NCI-H748 (cell line): Measurements from ENCODE around the gene HSD17B14.
A peak's percentile ranks its signal among the peaks of the same experiment; 100 is the strongest.

Experiments
- DNase-seq: peaks from one replicate; lab custom pipeline; 2025; ENCODE audit not compliant: unreplicated experiment; lab: John Stamatoyannopoulos, UW

The HSD17B14 gene

DNA sequence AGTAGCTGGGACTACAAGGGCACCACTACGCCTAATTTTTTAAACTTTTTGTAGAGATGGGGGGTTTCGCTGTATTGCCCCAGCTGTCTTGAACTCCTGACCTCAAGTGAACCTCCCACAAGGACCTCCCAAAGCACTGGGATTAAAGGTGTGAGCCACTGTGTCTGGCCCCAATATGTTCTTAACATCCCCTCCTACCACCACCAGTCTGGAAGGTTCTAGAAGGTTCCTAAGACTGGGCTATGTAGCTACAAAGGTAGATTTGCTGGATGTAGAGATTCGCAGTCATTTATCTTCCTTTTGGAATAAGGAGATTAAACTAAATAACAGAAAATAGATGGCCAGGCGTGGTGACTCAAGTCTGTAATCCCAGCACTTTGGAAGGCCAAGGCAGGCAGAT lies 5.3 kb downstream of the HSD17B14 start:
- DNase-seq: no peak

DNA sequence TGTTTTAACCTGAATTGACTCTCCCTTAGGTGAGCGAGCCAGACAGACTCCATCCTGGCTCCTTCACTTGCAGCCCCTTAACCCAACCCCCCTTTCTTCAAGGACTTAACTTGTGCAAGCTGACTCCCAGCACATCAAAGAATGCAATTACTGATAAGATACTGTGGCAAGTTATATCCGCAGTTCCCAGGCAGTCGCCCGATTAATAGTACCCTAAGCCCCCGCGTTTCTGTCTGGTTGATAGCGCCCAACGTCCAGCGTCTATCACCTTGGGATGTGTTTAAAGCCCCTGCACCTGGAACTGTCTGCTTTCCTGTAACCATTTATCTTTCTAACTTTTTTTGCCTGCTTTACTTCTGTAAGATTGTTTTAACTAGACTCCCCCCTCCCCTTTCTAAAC lies 6.2 kb downstream of the HSD17B14 start:
- DNase-seq: no peak

DNA sequence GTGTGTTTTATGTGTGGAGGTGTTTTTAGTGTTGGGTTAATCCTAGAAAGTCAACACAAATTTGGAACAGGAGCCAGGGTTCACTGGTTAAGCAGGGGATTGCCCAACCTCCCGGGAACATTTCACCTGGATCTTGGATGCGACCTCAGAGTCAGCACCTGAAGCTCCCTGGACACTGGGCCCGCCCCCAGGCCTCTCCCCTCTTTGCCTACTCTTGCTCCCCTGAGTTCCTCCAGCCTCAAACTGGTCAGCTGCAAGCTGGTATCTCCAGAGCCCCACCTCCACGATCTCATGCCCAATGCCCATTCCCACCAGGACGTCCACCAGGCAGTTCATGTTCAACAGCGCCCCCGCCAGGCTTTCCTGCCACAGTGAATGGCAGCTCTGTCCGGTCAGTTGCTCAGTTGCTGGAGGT lies 9.7 kb downstream of the HSD17B14 start:
- peak; percentile 47 for DNase-seq

GRCh38 chr19:48822514-48822913 lies 13.8 kb downstream of the HSD17B14 start:
- DNase-seq: no peak

GRCh38 chr19:48821633-48822032 lies 14.7 kb downstream of the HSD17B14 start:
- DNase-seq: no peak

GRCh38 chr19:48819366-48819816 lies 16.9 kb downstream of the HSD17B14 start:
- DNase-seq: peak; percentile 23

DNA sequence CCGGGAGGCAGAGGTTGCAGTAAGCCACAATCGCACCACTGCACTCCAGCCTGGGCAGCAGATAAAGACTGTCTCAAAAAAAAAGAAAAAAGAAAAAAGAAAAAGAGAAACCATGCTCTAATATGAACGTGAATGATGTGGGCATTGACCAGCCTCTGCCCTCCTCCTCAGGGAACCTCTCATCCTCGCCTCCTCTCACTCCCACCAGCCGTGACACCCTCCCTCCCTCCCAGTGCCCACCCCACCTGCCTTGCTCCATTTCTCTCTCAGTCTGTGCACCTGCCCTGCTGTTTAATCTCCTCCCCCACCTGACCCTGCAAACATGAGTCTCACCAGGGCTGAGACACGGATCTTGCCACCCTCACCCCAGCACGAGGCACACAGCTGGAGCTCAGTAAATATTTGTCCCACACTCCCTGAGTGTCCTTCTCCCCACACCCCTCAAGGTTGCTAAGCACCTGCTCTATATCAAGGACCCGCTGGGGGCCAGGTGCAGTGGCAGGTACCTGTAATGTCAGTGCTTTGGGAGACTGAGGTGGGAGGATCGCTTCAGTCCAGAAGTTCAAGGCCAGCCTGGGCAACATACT lies 18.0 kb downstream of the HSD17B14 start:
- DNase-seq: peak; percentile 98

- DNase-seq: no peak
Measured at GRCh38 chr19:48817585-48818124, 18.6 kb downstream of the HSD17B14 start.

DNA sequence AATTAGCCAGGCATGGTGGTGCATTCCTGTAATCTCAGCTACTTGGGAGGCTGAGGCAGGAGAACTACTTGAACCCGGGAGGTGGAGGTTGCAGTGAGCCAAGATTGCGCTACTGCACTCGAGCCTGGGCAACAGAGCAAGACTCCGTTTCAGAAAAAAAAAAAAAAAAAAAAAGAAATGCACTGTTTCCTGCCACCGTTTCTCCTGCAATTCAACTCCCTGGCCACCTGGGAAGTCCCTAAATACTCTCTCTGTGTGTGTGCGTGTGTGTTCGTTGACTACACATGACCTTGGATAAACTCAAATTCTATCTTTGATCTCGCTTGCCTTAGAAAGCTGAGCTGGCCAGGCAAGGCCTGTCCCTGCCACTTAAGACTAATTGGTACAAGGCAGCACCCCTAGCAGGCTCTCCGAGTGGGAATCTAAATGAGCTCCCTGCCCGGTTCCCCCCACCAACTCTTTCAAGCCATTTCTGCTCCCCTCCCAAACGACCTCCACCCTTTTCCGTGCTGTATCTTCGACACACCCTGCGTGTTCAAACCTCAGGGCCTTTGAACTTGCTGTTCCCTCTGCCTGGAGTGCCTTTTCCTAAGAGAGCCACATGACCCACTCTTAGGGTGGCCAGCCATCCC lies 20.3 kb downstream of the HSD17B14 start:
- peak; percentile 65 for DNase-seq

GRCh38 chr19:48814895-48815294 lies 21.4 kb downstream of the HSD17B14 start:
- no peak for DNase-seq

- peak; percentile 28 for DNase-seq
Measured at GRCh38 chr19:48813123-48813913, 23.0 kb downstream of the HSD17B14 start.

DNA sequence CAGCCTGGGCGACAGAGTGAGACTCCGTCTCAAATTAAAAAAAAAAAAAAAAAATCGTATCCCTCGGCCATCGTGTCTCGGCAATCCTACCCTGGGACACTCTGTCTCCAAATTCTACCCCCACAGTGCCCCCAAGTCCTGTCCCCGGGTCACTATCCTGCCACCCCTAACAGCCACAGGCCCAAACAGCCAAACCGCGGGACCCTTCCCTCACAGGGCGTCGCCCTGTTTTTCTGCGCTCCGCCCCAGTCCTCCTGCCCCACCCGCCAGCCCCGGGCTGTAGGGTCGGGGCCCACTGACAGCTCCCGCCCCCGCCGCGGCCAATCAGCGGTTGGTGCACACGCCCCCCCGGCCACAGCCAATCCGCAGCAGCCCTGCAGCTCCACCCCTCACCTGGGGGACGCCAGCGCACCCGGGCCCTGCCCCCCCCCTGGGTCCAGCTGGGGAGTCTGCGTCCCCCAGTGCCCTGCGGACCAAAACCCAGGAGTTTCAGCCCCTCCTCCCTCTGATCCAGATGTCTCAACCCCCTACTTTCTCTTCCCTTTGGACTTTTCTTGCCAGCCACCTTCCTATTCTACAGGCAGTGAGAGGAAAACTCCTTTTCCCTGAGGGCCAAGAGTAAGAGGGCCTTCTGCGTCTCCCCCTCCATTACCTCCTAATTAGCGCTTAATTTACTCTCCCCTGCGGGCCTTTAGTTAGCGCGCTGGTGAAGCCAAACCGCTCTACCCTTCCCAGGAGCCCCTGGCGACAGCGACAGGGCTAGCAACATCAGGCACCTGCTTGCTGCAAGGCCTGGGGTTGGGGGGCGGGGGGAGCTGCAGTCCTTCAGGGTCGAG lies 24.0 kb downstream of the HSD17B14 start:
- peak; percentile 96 for DNase-seq

DNA sequence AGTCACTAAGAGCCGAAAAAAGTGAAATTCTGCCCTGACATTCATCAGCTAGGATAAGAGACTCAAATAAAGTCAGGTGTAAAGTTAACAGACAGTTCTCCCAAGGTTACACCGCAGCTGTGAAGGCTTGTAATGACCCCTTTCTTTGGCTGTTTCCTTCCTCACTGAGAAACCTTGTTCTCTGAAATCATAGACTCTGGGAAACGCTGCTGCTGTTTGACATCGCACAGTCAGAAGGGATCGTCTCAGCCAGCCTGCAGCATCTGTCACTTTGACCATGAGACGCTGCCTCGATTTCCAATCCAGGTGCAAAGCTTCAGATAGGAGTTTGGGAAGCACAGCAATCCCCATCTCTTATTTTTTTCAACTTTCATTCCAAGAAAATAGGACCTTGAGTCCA lies 26.1 kb downstream of the HSD17B14 start:
- no peak for DNase-seq

DNA sequence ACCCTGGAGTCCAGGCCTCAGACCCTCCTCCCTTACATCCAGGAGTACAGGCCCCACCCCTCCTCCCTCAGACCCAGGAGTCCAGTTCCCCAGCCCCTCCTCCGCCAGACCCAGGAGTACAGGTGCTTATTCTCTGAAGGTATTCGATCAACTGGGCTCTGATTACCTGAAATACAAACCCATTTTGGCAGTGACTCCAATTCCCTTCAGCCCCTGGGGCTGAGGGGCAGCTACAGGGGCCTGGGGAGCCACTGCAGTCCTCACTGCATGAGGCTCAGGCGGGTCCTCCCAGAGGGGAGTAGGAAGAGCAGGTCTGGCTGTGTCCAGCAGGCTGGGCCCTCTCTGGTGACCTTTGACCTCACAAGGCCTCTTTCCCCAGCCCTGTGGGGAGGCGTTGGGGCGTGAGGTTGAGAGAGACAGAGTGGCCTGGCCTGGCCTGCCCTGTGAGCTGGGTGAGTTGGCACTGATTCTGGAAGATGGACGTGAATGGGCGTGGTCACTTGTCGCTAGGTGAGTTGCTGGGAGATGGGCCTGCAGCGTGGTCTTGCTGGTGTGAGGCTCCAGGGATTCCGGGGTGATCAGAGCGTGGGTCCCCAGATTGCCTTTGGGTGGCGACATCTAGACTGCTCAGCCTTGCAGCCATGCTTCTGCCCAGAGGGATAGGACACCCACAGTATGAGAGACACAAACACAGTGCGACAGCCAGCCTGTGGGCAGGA lies 28.5 kb downstream of the HSD17B14 start:
- no peak for DNase-seq

DNA sequence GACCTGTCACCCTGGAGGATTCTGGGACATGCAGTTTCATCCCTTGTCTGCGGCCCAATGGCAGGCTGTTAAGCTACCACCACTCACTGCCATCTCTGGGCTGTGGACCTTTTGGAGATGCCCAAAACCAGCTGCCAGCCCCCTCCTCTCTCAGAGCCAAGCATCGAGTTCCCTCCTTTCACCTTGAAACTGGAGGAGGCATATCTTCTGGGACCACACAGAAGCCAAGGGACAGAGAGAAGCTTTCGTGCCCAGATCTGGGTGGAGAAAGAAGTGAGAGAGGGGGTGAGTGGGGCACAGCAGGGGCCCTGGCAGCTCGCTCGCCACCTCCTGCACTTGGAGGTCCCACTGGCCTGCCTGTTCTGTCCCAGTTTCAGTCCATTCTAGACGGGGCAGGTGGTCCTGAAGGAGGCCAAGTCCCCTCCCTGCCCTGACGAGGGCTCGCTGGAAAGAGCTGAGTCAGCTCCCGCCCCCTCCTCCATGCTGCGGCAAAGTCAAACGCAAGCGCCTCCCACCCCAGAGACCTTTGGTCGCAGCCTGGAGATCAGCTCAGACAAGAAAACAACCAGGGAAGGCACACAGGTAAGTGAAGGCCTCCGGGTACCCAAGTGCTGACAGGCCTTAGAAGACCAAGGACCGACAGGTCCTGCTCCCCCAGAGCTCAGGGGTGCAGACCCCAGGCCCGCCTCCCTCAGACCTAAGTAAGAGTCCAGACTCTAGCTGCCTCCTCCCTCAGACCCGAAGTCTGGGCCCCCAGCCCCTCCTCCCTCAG lies 29.3 kb downstream of the HSD17B14 start:
- DNase-seq: no peak

DNA sequence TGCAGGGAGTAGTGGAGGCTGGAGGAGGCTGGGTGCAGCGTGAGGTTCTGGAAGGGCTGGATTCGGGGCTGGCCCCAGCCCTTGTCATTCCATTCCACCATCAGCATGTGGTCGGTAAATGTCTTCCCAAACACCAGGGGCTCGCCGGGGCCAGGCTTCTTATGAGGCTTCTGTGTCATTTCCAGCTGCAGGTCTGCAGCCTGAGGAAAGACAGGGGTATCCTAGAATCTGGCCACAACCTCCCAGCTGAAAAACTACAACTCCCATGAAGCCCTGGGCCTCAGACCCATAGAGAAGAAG lies 29.8 kb downstream of the HSD17B14 start:
- DNase-seq: peak; percentile 52

DNA sequence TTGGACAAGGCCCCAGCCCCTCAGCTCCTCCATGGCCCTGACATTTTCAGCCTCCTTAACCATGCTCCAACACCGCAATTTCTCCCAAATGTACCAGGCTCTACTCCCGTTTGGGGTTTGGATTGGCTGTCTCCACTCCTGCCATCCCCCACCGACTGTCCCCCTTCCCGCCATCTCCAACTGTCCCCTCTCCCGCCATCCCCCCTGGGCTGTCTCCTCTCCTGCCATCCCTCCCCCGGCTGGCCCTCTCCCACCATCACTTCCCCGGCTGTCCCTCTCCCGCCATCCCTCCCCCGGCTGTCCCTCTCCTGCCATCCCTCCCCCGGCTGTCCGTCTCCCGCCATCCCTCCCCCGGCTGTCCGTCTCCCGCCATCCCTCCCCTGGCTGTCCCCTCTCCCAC lies 30.8 kb downstream of the HSD17B14 start:
- DNase-seq: no peak

- no peak for DNase-seq
Measured at GRCh38 chr19:48804496-48804895, 31.8 kb downstream of the HSD17B14 start.

GRCh38 chr19:48802623-48803022 lies 33.7 kb downstream of the HSD17B14 start:
- DNase-seq: no peak
